Aorta (tissue), 5 donors: ENCODE results near the gene HDC. TPM values are rescaled to one million over a fixed set of nuclear protein-coding genes. Genes with fewer than 3 reads are reported as not detected.

Experiments used
- ATAC-seq: fragments of 200-7000 bp; cut with Tn5 transposase; one replicate; pipeline ENCODE4 v1.9.1; 2022; ENCODE audit warnings: moderate library complexity; ENCODE audit not compliant: low FRiP score
- DNase-seq, 2 donors: peaks; one replicate each; pipeline ENCODE4 v3.0.0-alpha.2; 2020
- H3K27ac ChIP-seq, 2 donors: one replicate each; pipeline ENCODE4 v1.5.1; 2013; ENCODE audit warnings: low read length in 2 of 2, mild to moderate bottlenecking in 2 of 2, moderate library complexity in 2 of 2, control low read depth in 1 of 2, inconsistent platforms in 1 of 2, low read depth in 1 of 2
- H3K27me3 ChIP-seq, 2 donors: one replicate each; pipeline ENCODE4 v1.6.1; 2013; ENCODE audit warnings: control low read depth in 1 of 2, low read length in 1 of 2, mild to moderate bottlenecking in 1 of 2, moderate library complexity in 1 of 2; ENCODE audit not compliant: insufficient read depth in 2 of 2, control insufficient read depth in 1 of 2
- H3K36me3 ChIP-seq, 2 donors: one replicate each; pipeline ENCODE4 v1.6.1; 2013; ENCODE audit warnings: control low read depth in 1 of 2, low read length in 1 of 2, mild to moderate bottlenecking in 1 of 2; ENCODE audit not compliant: insufficient read depth in 2 of 2, control insufficient read depth in 1 of 2
- H3K4me1 ChIP-seq, 2 donors: one replicate each; pipeline ENCODE4 v1.6.1; 2013; ENCODE audit warnings: low read length in 2 of 2, control low read depth in 1 of 2, mild to moderate bottlenecking in 1 of 2, moderate library complexity in 1 of 2; ENCODE audit not compliant: insufficient read depth in 2 of 2, control insufficient read depth in 1 of 2
- H3K4me3 ChIP-seq, 2 donors: one replicate each; pipeline ENCODE4 v1.5.1; 2013; ENCODE audit warnings: low read length in 2 of 2, control low read depth in 1 of 2, mild to moderate bottlenecking in 1 of 2
- H3K9me3 ChIP-seq: one replicate; pipeline ENCODE4 v1.6.1; 2013; ENCODE audit warnings: mild to moderate bottlenecking, low read length; ENCODE audit not compliant: control insufficient read depth
- WGBS, 2 donors: extraction: QIAGEN DNeasy Blood & Tissue Kit; methylation state at CpG; one replicate each; pipeline ENCODE4 v1.1.7; 2013; 5-methylcytosine and 5-hydroxymethylcytosine counted together
- intact Hi-C, 2 donors: fragments of 100-400 bp; cut with DNase I; formaldehyde crosslinking; loops; one replicate each; pipeline versions ENCODE4 v1.14.2 to v1.15.0; 2022
- polyA plus RNA-seq, 2 donors: library from polyadenylated mRNA; stranded (reverse); fragments of 200-250 nt; gene quantifications; one replicate each; pipeline ENCODE4 v1.2.3, GENCODE V29; 2013
- total RNA-seq, 2 donors: library from RNA; stranded (reverse); fragmentation: NEBNext Ultra II Directional; extraction: Animal tissue kit (Norgen Biotek cat#: 25700); gene quantifications; one replicate each; pipeline ENCODE4 v1.2.1, GENCODE V29; 2021
- donor health status: healthy with polysubstance abuse.
- donor health status: Bipolar disorder and iron deficiency.
- donor health status: DM: no; HTN: no; CAD: no.
- donor health status: DM: no; HTN: no; CAD: no.
- donor health status: DM: yes; HTN: yes; CAD: no.

HDC gene
- total and polyA plus RNA-seq, 4 donors = 0.38 to 34.7 (median 6.8) TPM; not detected in 1

GRCh38 chr15:50261981-50262380 is 3.5 kb downstream of the HDC start:
- ATAC-seq (no peak), DNase-seq (no peak)
- Histone ChIP-seq H3K27me3 (no peaks in the 10 kb centered on the region), H3K36me3 (no peaks in the 10 kb centered on the region), H3K27ac (no peak overlapping the region), H3K4me1 (no peaks in the 10 kb centered on the region), H3K9me3 (no peaks in the 10 kb centered on the region), H3K4me3 (no peak overlapping the region)
- 90 to 96% methylated on average over 3 of the region's 3 CpGs for WGBS, 2 donors
- intact Hi-C loops = no loop called here

- Histone ChIP-seq H3K27me3 (no peaks in the 10 kb centered on the region), H3K9me3 (no peaks in the 10 kb centered on the region), H3K4me3 (no peak overlapping the region), H3K36me3 (no peaks in the 10 kb centered on the region), H3K4me1 (no peaks in the 10 kb centered on the region), H3K27ac (no peak overlapping the region)
- no peak for DNase-seq
- ATAC-seq = no peak
- 46 to 47% methylated on average over 2 of the region's 2 CpGs for WGBS, 2 donors
- intact Hi-C loops = no loop called here
Measured at GRCh38 chr15:50260969-50261496, 4.5 kb downstream of the HDC start.

GRCh38 chr15:50259276-50259675 is 6.2 kb downstream of the HDC start:
- Histone ChIP-seq H3K4me3 (no peak overlapping the region), H3K36me3 (no peaks in the 10 kb centered on the region), H3K4me1 (no peaks in the 10 kb centered on the region), H3K27me3 (no peaks in the 10 kb centered on the region), H3K9me3 (no peaks in the 10 kb centered on the region), H3K27ac (no peak overlapping the region)
- WGBS, 2 donors = 80 to 86% methylated on average over 5 of the region's 5 CpGs
- intact Hi-C loops = no loop called here
- DNase-seq (no peak), ATAC-seq (no peak)

- Histone ChIP-seq H3K4me3 (no peak overlapping the region), H3K4me1 (no peaks in the 10 kb centered on the region), H3K9me3 (no peaks in the 10 kb centered on the region), H3K36me3 (no peaks in the 10 kb centered on the region), H3K27ac (no peak overlapping the region), H3K27me3 (no peaks in the 10 kb centered on the region)
- DNase-seq (no peak), ATAC-seq (no peak)
- WGBS, 2 donors = 80 to 91% methylated on average over 3 of the region's 3 CpGs
- intact Hi-C loops = no loop called here
Measured at GRCh38 chr15:50257924-50258323, 7.6 kb downstream of the HDC start.

- no peak overlapping the region for H3K4me3 ChIP-seq
- no peak overlapping the region for H3K27ac ChIP-seq
- H3K36me3 ChIP-seq = no peaks in the 10 kb centered on the region
- intact Hi-C loops = no loop called here
- DNase-seq (no peak), ATAC-seq (no peak)
- 79 to 81% methylated on average over 8 of the region's 8 CpGs for WGBS, 2 donors
- no peaks in the 10 kb centered on the region for H3K4me1 ChIP-seq
- no peaks in the 10 kb centered on the region for H3K27me3 ChIP-seq
- H3K9me3 ChIP-seq = no peaks in the 10 kb centered on the region
Measured at GRCh38 chr15:50257332-50257731, 8.2 kb downstream of the HDC start.

- H3K27me3 ChIP-seq = no peaks in the 10 kb centered on the region
- no peaks in the 10 kb centered on the region for H3K4me1 ChIP-seq
- intact Hi-C loops = no loop called here
- H3K4me3 ChIP-seq = no peak overlapping the region
- 50 to 55% methylated on average over 5 of the region's 5 CpGs for WGBS, 2 donors
- no peak overlapping the region for H3K27ac ChIP-seq
- H3K9me3 ChIP-seq = no peaks in the 10 kb centered on the region
- ATAC-seq = no peak
- H3K36me3 ChIP-seq = no peaks in the 10 kb centered on the region
- DNase-seq = no peak
Measured at GRCh38 chr15:50256188-50257041, 9.1 kb downstream of the HDC start.

- ATAC-seq = no peak
- Histone ChIP-seq H3K4me3 (no peak overlapping the region), H3K4me1 (no peaks in the 10 kb centered on the region), H3K27me3 (no peaks in the 10 kb centered on the region), H3K36me3 (no peaks in the 10 kb centered on the region), H3K9me3 (no peaks in the 10 kb centered on the region), H3K27ac (no peak overlapping the region)
- WGBS, 2 donors = 93% methylated on average over 11 of the region's 11 CpGs
- no peak for DNase-seq
- intact Hi-C loops = no loop called here
Measured at GRCh38 chr15:50252556-50252955, 13.0 kb downstream of the HDC start.

- Histone ChIP-seq H3K9me3 (no peaks in the 10 kb centered on the region), H3K36me3 (no peaks in the 10 kb centered on the region), H3K4me1 (no peaks in the 10 kb centered on the region), H3K27ac (no peak overlapping the region), H3K4me3 (no peak overlapping the region), H3K27me3 (no peaks in the 10 kb centered on the region)
- ATAC-seq = no peak
- WGBS, 2 donors = 79 to 85% methylated on average over 11 of the region's 11 CpGs
- intact Hi-C loops = no loop called here
- no peak for DNase-seq
Measured at GRCh38 chr15:50251638-50252182, 13.8 kb downstream of the HDC start.
